Suprapubic skin (tissue), 4 donors: ENCODE results near the gene TCTN2.

Experiments
- CTCF ChIP-seq, 2 donors: fragments of 200-600 bp in 1 of 2; fragments of 450-650 bp in 1 of 2; sonication (generic) in 1 of 2; IDR thresholded peaks; one replicate each; pipeline ENCODE4 v1.5.1; 2016 to 2019; ENCODE audit warnings: antibody characterized with exemption in 2 of 2, mild to moderate bottlenecking in 1 of 2, moderate library complexity in 1 of 2
- EP300 ChIP-seq: sonication (generic); formaldehyde crosslinking; IDR thresholded peaks from one replicate; pipeline ENCODE4 v1.6.1; 2017; ENCODE audit warnings: antibody characterized with exemption
- POLR2A ChIP-seq, 2 donors: fragments of 450-650 bp; IDR thresholded peaks; one replicate each; pipeline ENCODE4 v1.6.1; 2017; ENCODE audit warnings: antibody characterized with exemption in 2 of 2, mild to moderate bottlenecking in 2 of 2, moderate library complexity in 2 of 2
- POLR2AphosphoS5 ChIP-seq, 3 donors: sonication (generic); formaldehyde crosslinking; IDR thresholded peaks; one replicate each; pipeline ENCODE4 v1.6.1; 2017; ENCODE audit warnings: antibody characterized with exemption in 3 of 3

DNA sequence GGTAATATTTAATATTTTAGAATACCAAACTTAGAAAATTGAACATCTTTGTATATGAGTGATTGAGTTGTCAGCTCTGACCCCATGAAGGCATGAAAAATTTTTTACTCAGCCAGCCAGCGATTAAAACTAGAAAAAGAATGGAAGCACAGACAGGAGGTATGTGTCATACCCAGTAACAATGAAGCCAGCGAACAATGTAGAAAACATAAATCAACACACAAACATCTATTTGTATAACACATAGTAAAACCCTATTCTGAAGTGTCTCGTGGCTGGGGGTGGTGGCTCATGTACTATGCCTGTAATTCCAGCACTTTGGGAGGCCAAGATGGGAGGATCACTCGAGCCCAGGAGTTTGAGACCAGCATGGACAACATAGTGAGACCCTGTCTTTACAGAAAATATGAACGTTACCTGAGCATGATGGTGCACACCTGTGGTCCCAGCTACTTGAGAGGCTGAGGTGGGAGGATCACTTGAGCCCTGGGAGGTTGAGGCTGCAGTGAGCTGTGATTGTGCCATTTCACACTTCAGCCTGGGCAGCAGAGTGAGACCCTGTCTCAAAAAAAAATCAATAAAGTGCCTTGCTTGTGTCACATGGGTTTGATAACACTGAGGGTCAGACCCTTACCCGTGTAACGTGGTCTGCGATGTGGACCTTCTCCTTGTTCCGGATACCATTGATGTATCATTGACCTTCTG lies 5.9 kb downstream of the TCTN2 start:
- TF ChIP-seq CTCF (IDR thresholded peaks at IDR 0.05) (no peak), POLR2AphosphoS5 (IDR thresholded peaks at IDR 0.05) (no peak), EP300 (no peak), POLR2A (IDR thresholded peaks at IDR 0.05) (no peak)
